Smooth muscle cell (in vitro differentiated cells): ENCODE data around the gene CHCHD5. TPM values are rescaled to one million over a fixed set of nuclear protein-coding genes. Genes with fewer than 3 reads are reported as not detected.
A peak's percentile ranks its signal among the peaks of the same experiment; 100 is the strongest.
"Not testable (repeated sequence)": the region's sequence is repeated elsewhere in the genome, so short reads cannot be mapped to it uniquely, and the experiment has no call there.

Source experiments
- DNase-seq: peaks from one replicate; lab custom pipeline; 2025; ENCODE audit not compliant: unreplicated experiment; lab: John Stamatoyannopoulos, UW
- H2AFZ ChIP-seq: fragments of 200-600 bp; sonication (generic); 2 replicates; pipeline ENCODE4 v1.6.0; 2016; ENCODE audit warnings: antibody characterized with exemption, low read depth, mild to moderate bottlenecking
- H3F3A ChIP-seq: fragments of 200-600 bp; sonication (generic); 2 replicates; pipeline ENCODE4 v1.6.0; 2017; ENCODE audit warnings: antibody characterized with exemption, low read depth
- H3K27ac ChIP-seq: fragments of 200-600 bp; sonication (generic); 2 replicates; pipeline ENCODE4 v1.5.1; 2016; ENCODE audit warnings: low read depth, mild to moderate bottlenecking
- H3K27me3 ChIP-seq: fragments of 200-600 bp; sonication (generic); 2 replicates; pipeline ENCODE4 v1.6.1; 2016; ENCODE audit warnings: low read depth, mild to moderate bottlenecking
- H3K36me3 ChIP-seq: fragments of 200-600 bp; sonication (generic); 2 replicates; pipeline ENCODE4 v1.5.1; 2016; ENCODE audit warnings: low read depth
- H3K4me1 ChIP-seq: fragments of 200-600 bp; sonication (generic); 2 replicates; pipeline ENCODE4 v1.5.1; 2016; ENCODE audit warnings: low read depth
- H3K4me2 ChIP-seq: fragments of 200-600 bp; sonication (generic); 2 replicates; pipeline ENCODE4 v1.6.0; 2016; ENCODE audit warnings: mild to moderate bottlenecking
- H3K4me3 ChIP-seq: fragments of 200-600 bp; sonication (generic); 2 replicates; pipeline ENCODE4 v1.5.1; 2016; ENCODE audit warnings: mild to moderate bottlenecking
- H3K79me2 ChIP-seq: fragments of 200-600 bp; sonication (generic); 2 replicates; pipeline ENCODE4 v1.6.0; 2016; ENCODE audit warnings: low read depth, mild to moderate bottlenecking
- H3K9ac ChIP-seq: fragments of 200-600 bp; sonication (generic); 2 replicates; pipeline ENCODE4 v1.6.0; 2016; ENCODE audit warnings: low read depth
- H3K9me3 ChIP-seq: fragments of 200-600 bp; sonication (generic); replicated peaks from 2 replicates; pipeline ENCODE4 v1.5.1; 2016; ENCODE audit warnings: low read depth
- H4K20me1 ChIP-seq: fragments of 200-600 bp; sonication (generic); 2 replicates; pipeline ENCODE4 v1.6.0; 2016; ENCODE audit warnings: low read depth
- CTCF ChIP-seq: fragments of 200-600 bp; sonication (generic); IDR thresholded peaks from 2 replicates; pipeline ENCODE4 v1.5.1; 2017; ENCODE audit warnings: borderline replicate concordance, mild to moderate bottlenecking, antibody characterized with exemption; ENCODE audit not compliant: insufficient read depth, poor library complexity, severe bottlenecking
- WGBS: methylation state at CpG from one replicate; pipeline ENCODE4 v1.1.7; 2016; ENCODE audit warnings: low lambda C conversion rate; 5-methylcytosine and 5-hydroxymethylcytosine counted together
- polyA plus RNA-seq: library from polyadenylated mRNA; unstranded; fragments of >200 nt; fragmentation: Nextera tagmentation; extraction: Ambion mirVana; gene quantifications from 2 replicates; pipeline ENCODE4 v1.2.1, GENCODE V29; 2016
- total RNA-seq: library from RNA; depleted of rRNA; stranded (reverse); fragments of >200 nt; gene quantifications from 2 replicates; pipeline ENCODE4 v1.2.3, GENCODE V29; 2014

CHCHD5 gene
- total and polyA plus RNA-seq, 2 experiments from 2014 or later = 14.3 to 56.4 TPM

DNA sequence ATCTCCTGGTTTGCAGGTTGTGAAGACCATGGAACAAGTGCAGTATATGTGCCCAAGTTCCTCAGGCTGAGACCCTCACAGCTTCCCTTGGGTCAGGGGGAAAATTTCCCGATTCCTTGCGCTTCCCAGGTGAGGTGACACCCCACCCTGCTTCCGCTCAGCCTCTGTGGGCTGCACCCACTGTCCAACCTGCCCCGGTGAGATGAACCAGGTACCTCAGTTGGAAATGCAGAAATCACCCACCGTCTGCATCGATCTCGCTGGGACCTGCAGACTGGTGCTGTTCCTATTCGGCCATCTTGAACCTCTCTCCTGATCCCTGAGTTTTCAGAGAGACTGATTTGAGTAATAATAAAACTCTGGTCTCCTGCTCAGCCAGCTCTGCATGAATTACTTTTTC lies 30.6 kb downstream of the CHCHD5 start:
- Histone ChIP-seq H3K27me3 (no peaks in the 10 kb centered on the region), H3K79me2 (no peaks in the 10 kb centered on the region), H4K20me1 (no peaks in the 10 kb centered on the region), H3K27ac (no peak overlapping the region), H3K9ac (no peak overlapping the region), H2AFZ (no peak overlapping the region), H3K4me2 (no peak overlapping the region), H3K4me1 (peaks cover 9% of the 10 kb centered on the region), H3K36me3 (no peaks in the 10 kb centered on the region), H3K4me3 (no peak overlapping the region), H3K9me3 (no peaks in the 10 kb centered on the region), H3F3A (no peaks in the 10 kb centered on the region)
- DNase-seq = no peak
- 97% methylated on average over 8 of the region's 8 CpGs for WGBS
- no peak for TF ChIP-seq CTCF

GRCh38 chr2:112615798-112616197 lies 31.4 kb downstream of the CHCHD5 start:
- not testable (repeated sequence) for H3K36me3 ChIP-seq, H3K4me3 ChIP-seq, H3K27ac ChIP-seq, H3K4me1 ChIP-seq, H4K20me1 ChIP-seq, H3K79me2 ChIP-seq, H3K9me3 ChIP-seq, H3F3A ChIP-seq, H3K9ac ChIP-seq, H3K4me2 ChIP-seq, DNase-seq, H3K27me3 ChIP-seq, H2AFZ ChIP-seq
- 89% methylated on average over 2 of the region's 2 CpGs for WGBS

DNA sequence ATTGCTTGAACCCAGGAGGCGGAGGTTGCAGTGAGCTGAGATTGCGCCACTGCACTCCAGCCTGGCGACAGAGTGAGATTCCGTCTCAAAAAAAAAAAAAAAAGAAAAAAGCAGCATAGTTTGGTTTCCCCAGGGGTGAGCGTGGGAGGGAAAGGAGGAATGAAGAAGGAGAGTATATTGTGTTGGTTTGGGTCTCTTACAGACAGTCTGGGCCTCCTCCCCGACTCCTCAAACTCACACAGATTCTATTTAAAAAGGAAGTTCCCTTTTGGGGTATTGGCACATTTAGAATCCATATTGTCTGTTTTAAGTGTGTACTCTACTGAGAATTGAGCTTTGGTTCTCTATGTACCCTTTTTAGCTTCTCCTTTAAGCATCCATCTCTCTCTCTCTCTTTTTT lies 34.0 kb downstream of the CHCHD5 start:
- Histone ChIP-seq H3K4me2 (no peak overlapping the region), H4K20me1 (no peaks in the 10 kb centered on the region), H3K27ac (no peak overlapping the region), H3K36me3 (no peaks in the 10 kb centered on the region), H3K4me1 (peaks cover 9% of the 10 kb centered on the region), H3F3A (peaks cover 7% of the 10 kb centered on the region), H3K9ac (no peak overlapping the region), H3K9me3 (no peaks in the 10 kb centered on the region), H3K27me3 (no peaks in the 10 kb centered on the region), H3K79me2 (no peaks in the 10 kb centered on the region), H3K4me3 (no peak overlapping the region), H2AFZ (no peak overlapping the region)
- no peak for TF ChIP-seq CTCF
- DNase-seq = no peak
- WGBS = 86% methylated on average over 4 of the region's 6 CpGs

GRCh38 chr2:112621790-112622527 lies 37.5 kb downstream of the CHCHD5 start:
- peak overlapping the region; percentile 41 for H3K27ac ChIP-seq
- peaks cover 4% of the 10 kb centered on the region for H3K4me1 ChIP-seq
- no peaks in the 10 kb centered on the region for H3K79me2 ChIP-seq
- no peak overlapping the region for H3K9ac ChIP-seq
- no peak overlapping the region for H3K4me3 ChIP-seq
- TF ChIP-seq CTCF = no peak
- peaks cover 11% of the 10 kb centered on the region for H3F3A ChIP-seq
- no peaks in the 10 kb centered on the region for H3K9me3 ChIP-seq
- no peaks in the 10 kb centered on the region for H3K27me3 ChIP-seq
- WGBS = 50% methylated on average over 22 of the region's 22 CpGs
- H2AFZ ChIP-seq = no peak overlapping the region
- no peaks in the 10 kb centered on the region for H3K36me3 ChIP-seq
- DNase-seq = no peak
- no peaks in the 10 kb centered on the region for H4K20me1 ChIP-seq
- peak overlapping the region; percentile 58 for H3K4me2 ChIP-seq
